Stimulated activated memory B cell treated with anti-CD40 and anti-IgM and Interleukin-4, amounts not matched to agents 10 μg/mL and 1 μg/mL and 100 μg/mL, for 72 hours (primary cell): ENCODE measurements around the gene INCA1.

Experiments used
- ATAC-seq: fragments of 150-1000 bp; cut with Tn5 transposase; 2 replicates; pipeline ENCODE4 v1.10.0; 2021
- H3K27ac Mint-ChIP-seq: one replicate; pipeline ENCODE4 v1.8.0; 2022; ENCODE audit warnings: mild to moderate bottlenecking, mixed read lengths
- H3K27me3 Mint-ChIP-seq: one replicate; pipeline ENCODE4 v1.8.0; 2022; ENCODE audit warnings: mixed read lengths
- H3K36me3 Mint-ChIP-seq: one replicate; pipeline ENCODE4 v1.8.0; 2022; ENCODE audit warnings: mixed read lengths
- H3K4me1 Mint-ChIP-seq: one replicate; pipeline ENCODE4 v1.8.0; 2022; ENCODE audit warnings: mixed read lengths
- H3K4me3 Mint-ChIP-seq: one replicate; pipeline ENCODE4 v1.8.0; 2022; ENCODE audit warnings: mild to moderate bottlenecking, moderate library complexity, mixed read lengths
- H3K9me3 Mint-ChIP-seq: one replicate; pipeline ENCODE4 v1.8.0; 2022; ENCODE audit warnings: mixed read lengths

The INCA1 gene

GRCh38 chr17:4939796-4940554 lies 57.3 kb downstream of the INCA1 start, which contains the start of the genes RNF167 and SLC25A11:
Gene RNF167, plus strand, starts transcription at chr17:4940268. Its CDS starts 642 bp downstream, at chr17:4940910.
Gene SLC25A11, minus strand, starts transcription at chr17:4940046. Its CDS starts 136 bp downstream, at chr17:4939910.
- ATAC-seq: peak; percentile 93
- Mint-ChIP-seq H3K4me1 (peaks cover 55% of the 10 kb centered on the region), H3K4me3 (peak within 1 kb of the TSS; percentile 91), H3K36me3 (peaks cover 59% of the 10 kb centered on the region), H3K27ac (peak within 1 kb of the TSS; percentile 92), H3K27me3 (no peaks in the 10 kb centered on the region), H3K9me3 (no peaks in the 10 kb centered on the region)

GRCh38 chr17:4939546-4939795 lies 57.9 kb downstream of the INCA1 start:
- H3K36me3 Mint-ChIP-seq: peaks cover 54% of the 10 kb centered on the region
- peak; percentile 3 for ATAC-seq
- peaks cover under 1% of the 10 kb centered on the region for H3K27me3 Mint-ChIP-seq
- H3K27ac Mint-ChIP-seq: peak overlapping the region; percentile 92
- H3K9me3 Mint-ChIP-seq: no peaks in the 10 kb centered on the region
- peak overlapping the region; percentile 91 for H3K4me3 Mint-ChIP-seq
- H3K4me1 Mint-ChIP-seq: peaks cover 53% of the 10 kb centered on the region

GRCh38 chr17:4938688-4939545 lies 58.4 kb downstream of the INCA1 start:
- Mint-ChIP-seq H3K36me3 (peaks cover 49% of the 10 kb centered on the region), H3K4me1 (peaks cover 53% of the 10 kb centered on the region)
- ATAC-seq: no peak

More at GRCh38 chr17:4938688-4939545, 58.4 kb downstream of the INCA1 start:
- Mint-ChIP-seq H3K27me3 (peaks cover 7% of the 10 kb centered on the region), H3K9me3 (no peaks in the 10 kb centered on the region), H3K27ac (peak overlapping the region; percentile 92), H3K4me3 (peak overlapping the region; percentile 91)
